ENCODE data around the gene MCTP1.

Gene MCTP1

GRCh38 chr5:95084757-95085156 lies 200.1 kb downstream of the MCTP1 start:
- no peak for TF ChIP-seq Cebpa-rat (IDR thresholded peaks at IDR 0.05)
- Histone ChIP-seq H3K36me3 (no peaks in the 10 kb centered on the region), H3K27me3 (no peaks in the 10 kb centered on the region), H3K9me3 (no peaks in the 10 kb centered on the region), H3K4me1 (peaks cover 26% of the 10 kb centered on the region), H3K4me2 (no peak overlapping the region), H4K20me1 (no peaks in the 10 kb centered on the region), H3K9ac (no peak overlapping the region), H3K27ac (no peak overlapping the region), H3K4me3 (no peak overlapping the region)

GRCh38 chr5:95083606-95084005 lies 201.3 kb downstream of the MCTP1 start:
- Histone ChIP-seq H3K9me3 (no peaks in the 10 kb centered on the region), H3K4me3 (no peak overlapping the region), H3K27me3 (no peaks in the 10 kb centered on the region), H3K9ac (no peak overlapping the region), H4K20me1 (no peaks in the 10 kb centered on the region), H3K4me1 (peaks cover 26% of the 10 kb centered on the region), H3K27ac (no peak overlapping the region), H3K36me3 (no peaks in the 10 kb centered on the region), H3K4me2 (no peak overlapping the region)
- TF ChIP-seq Cebpa-rat (IDR thresholded peaks at IDR 0.05): no peak

DNA sequence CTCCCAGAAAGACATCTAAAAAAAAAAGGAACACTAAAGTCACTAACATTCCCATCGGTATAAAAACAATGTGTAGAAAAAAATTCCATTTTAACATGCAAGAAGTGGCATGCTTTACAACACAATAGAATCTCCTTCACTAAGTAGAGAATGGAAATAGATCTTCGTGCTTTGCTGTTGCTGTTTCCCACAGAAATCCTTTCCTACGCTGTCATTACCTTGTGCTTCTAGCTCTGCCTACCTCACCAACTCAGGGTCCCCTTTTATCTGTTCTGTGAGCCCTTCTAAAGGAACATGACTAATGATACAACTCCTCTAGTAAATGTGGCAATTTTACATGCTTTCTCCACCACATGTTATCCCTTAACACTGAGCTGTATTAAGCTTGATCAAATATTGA lies 202.9 kb downstream of the MCTP1 start:
- H3K9ac ChIP-seq: no peak overlapping the region

GRCh38 chr5:95081500-95081960 lies 203.4 kb downstream of the MCTP1 start:
- Histone ChIP-seq H3K27me3 (no peaks in the 10 kb centered on the region), H3K9ac (no peak overlapping the region), H3K4me3 (no peak overlapping the region)

More for the DNA sequence above, 202.9 kb downstream of the MCTP1 start:
- Histone ChIP-seq H4K20me1 (no peaks in the 10 kb centered on the region), H3K4me1 (peaks cover 15% of the 10 kb centered on the region), H3K4me2 (peak overlapping the region; percentile 22), H3K4me3 (no peak overlapping the region), H3K27ac (no peak overlapping the region), H3K9me3 (no peaks in the 10 kb centered on the region), H3K36me3 (no peaks in the 10 kb centered on the region), H3K27me3 (no peaks in the 10 kb centered on the region)
- no peak for TF ChIP-seq Cebpa-rat (IDR thresholded peaks at IDR 0.05)

DNA sequence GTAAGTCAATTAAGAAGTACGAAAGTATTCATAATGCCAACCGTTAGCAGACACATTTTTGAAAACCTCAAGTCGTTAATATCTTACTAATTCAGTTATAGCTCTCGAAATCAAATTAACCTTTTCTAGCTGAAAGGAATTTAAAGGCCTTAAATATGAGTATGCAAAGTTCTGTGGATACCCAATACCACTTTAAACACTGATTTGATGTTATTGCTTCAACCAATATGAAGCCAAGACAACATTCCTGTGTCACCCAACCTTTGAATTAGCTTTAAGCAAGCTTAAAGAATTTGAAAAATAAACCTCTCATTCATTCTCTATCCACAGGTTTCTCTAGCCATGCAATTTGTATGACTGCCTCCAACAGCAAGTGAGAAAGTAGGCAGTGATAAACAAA lies 204.5 kb downstream of the MCTP1 start:
- H3K9me3 ChIP-seq: no peaks in the 10 kb centered on the region
- H3K9ac ChIP-seq: no peak overlapping the region
- no peak for TF ChIP-seq Cebpa-rat (IDR thresholded peaks at IDR 0.05)
- H3K36me3 ChIP-seq: no peaks in the 10 kb centered on the region
- H3K4me2 ChIP-seq: no peak overlapping the region
- H3K27ac ChIP-seq: no peak overlapping the region
- no peak overlapping the region for H3K4me3 ChIP-seq
- H4K20me1 ChIP-seq: no peaks in the 10 kb centered on the region
- no peaks in the 10 kb centered on the region for H3K27me3 ChIP-seq
- H3K4me1 ChIP-seq: peaks cover 11% of the 10 kb centered on the region

More at GRCh38 chr5:95081500-95081960, 203.4 kb downstream of the MCTP1 start:
- no peak overlapping the region for H3K27ac ChIP-seq
- H3K4me1 ChIP-seq: peaks cover 11% of the 10 kb centered on the region
- no peaks in the 10 kb centered on the region for H3K9me3 ChIP-seq
- H4K20me1 ChIP-seq: no peaks in the 10 kb centered on the region
- peak overlapping the region; percentile 22 for H3K4me2 ChIP-seq
- TF ChIP-seq Cebpa-rat (IDR thresholded peaks at IDR 0.05): no peak
- H3K36me3 ChIP-seq: no peaks in the 10 kb centered on the region

- Histone ChIP-seq H3K4me3 (no peak overlapping the region), H3K36me3 (no peaks in the 10 kb centered on the region), H3K27ac (no peak overlapping the region), H3K4me1 (peaks cover 11% of the 10 kb centered on the region), H4K20me1 (no peaks in the 10 kb centered on the region), H3K9ac (no peak overlapping the region), H3K9me3 (no peaks in the 10 kb centered on the region), H3K27me3 (no peaks in the 10 kb centered on the region), H3K4me2 (no peak overlapping the region)
- no peak for TF ChIP-seq Cebpa-rat (IDR thresholded peaks at IDR 0.05)
Measured at GRCh38 chr5:95080030-95080429, 204.9 kb downstream of the MCTP1 start.

DNA sequence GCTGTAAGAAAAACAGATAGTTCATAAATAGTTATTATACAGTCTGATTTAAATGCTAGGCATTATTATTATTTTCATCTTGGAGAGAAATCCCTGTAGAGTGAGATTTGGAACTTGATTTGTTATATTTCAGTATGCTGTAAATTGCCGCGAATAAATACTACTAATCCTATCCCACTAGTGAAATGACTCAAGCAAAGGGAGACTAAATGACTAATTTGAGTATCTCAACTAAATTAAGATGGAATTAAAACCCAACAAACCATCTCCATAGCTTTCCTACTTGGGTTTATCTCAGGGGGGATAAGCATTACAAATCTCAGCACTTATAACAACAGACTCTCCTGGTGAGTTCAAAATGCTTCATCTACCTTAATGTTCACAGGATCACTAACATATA lies 206.0 kb downstream of the MCTP1 start:
- TF ChIP-seq Cebpa-rat (IDR thresholded peaks at IDR 0.05): no peak
- Histone ChIP-seq H3K36me3 (no peaks in the 10 kb centered on the region), H4K20me1 (no peaks in the 10 kb centered on the region), H3K4me2 (no peak overlapping the region), H3K4me1 (peaks cover 11% of the 10 kb centered on the region), H3K9ac (no peak overlapping the region), H3K27me3 (no peaks in the 10 kb centered on the region), H3K27ac (no peak overlapping the region), H3K4me3 (no peak overlapping the region), H3K9me3 (no peaks in the 10 kb centered on the region)

GRCh38 chr5:95076395-95077185 lies 208.3 kb downstream of the MCTP1 start:
- H3K36me3 ChIP-seq: no peaks in the 10 kb centered on the region
- H4K20me1 ChIP-seq: no peaks in the 10 kb centered on the region
- H3K4me3 ChIP-seq: no peak overlapping the region
- H3K9ac ChIP-seq: no peak overlapping the region
- no peak for TF ChIP-seq Cebpa-rat (IDR thresholded peaks at IDR 0.05)
- no peaks in the 10 kb centered on the region for H3K27me3 ChIP-seq
- H3K9me3 ChIP-seq: no peaks in the 10 kb centered on the region
- H3K27ac ChIP-seq: no peak overlapping the region
- H3K4me1 ChIP-seq: peaks cover 5% of the 10 kb centered on the region
- no peak overlapping the region for H3K4me2 ChIP-seq

DNA sequence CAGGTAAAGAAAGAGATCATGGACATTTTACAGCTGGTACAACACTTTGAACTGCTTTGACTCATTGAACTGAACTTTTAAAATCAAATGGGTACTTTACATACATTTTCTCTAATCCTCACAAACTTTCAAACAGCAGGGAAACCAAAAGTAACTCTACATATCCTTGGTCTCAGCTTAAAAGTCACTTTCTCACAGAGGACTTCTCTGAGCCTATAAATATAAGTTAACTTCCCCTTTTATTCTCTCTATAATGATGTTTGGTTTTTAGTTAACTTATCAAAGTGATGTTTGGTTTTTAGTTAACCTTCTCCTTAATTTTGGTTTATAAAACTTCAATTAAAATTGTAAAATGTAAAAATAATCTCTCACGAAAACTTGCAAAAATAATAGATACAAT lies 209.8 kb downstream of the MCTP1 start:
- Histone ChIP-seq H3K27me3 (no peaks in the 10 kb centered on the region), H4K20me1 (no peaks in the 10 kb centered on the region), H3K27ac (no peak overlapping the region), H3K36me3 (no peaks in the 10 kb centered on the region), H3K4me1 (no peaks in the 10 kb centered on the region), H3K4me3 (no peak overlapping the region), H3K4me2 (no peak overlapping the region), H3K9me3 (no peaks in the 10 kb centered on the region), H3K9ac (no peak overlapping the region)
- TF ChIP-seq Cebpa-rat (IDR thresholded peaks at IDR 0.05): no peak

- H3K36me3 ChIP-seq: no peaks in the 10 kb centered on the region
- no peak for TF ChIP-seq Cebpa-rat (IDR thresholded peaks at IDR 0.05)
Measured at GRCh38 chr5:95072281-95072680, 212.6 kb downstream of the MCTP1 start.

More at GRCh38 chr5:95072281-95072680, 212.6 kb downstream of the MCTP1 start:
- Histone ChIP-seq H3K4me3 (no peak overlapping the region), H4K20me1 (no peaks in the 10 kb centered on the region), H3K9me3 (no peaks in the 10 kb centered on the region), H3K9ac (no peak overlapping the region), H3K27ac (no peak overlapping the region), H3K4me1 (no peaks in the 10 kb centered on the region), H3K27me3 (no peaks in the 10 kb centered on the region), H3K4me2 (no peak overlapping the region)
